B cell (primary cell): ENCODE results near the gene DZANK1.

Experiments used
- EZH2 ChIP-seq: IDR thresholded peaks from 2 replicates; pipeline ENCODE4 v1.6.1; 2012; ENCODE audit warnings: borderline replicate concordance, low read depth, mild to moderate bottlenecking, moderate library complexity, low read length; ENCODE audit not compliant: insufficient read depth, poor library complexity, severe bottlenecking
- TF ChIP-seq, protein P1 (sequence below): fragments of 200-600 bp; IDR thresholded peaks from one replicate; pipeline ENCODE4 v1.8.0; 2022; ENCODE audit warnings: antibody characterized with exemption, mild to moderate bottlenecking

DNA sequence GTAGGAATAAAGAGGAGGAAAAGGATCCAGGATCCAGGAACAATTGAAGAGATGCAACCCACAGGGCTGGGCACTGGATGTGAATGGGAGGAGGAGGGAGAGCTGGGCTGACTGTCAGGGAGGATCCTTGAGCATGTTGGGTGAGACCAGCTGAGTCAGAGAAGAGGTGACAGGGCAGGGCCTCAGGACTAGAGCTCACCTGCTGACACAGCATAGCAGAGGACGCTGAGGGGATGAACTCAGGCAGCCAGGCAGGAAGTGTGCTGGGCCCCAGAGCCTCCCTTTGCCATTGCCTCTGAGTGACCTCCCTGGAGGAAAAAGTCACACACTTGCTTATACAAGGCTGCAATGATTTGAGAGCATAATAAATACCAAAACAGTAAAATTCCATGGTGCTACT, 106.2 kb downstream of the DZANK1 start:
- no peak for TF ChIP-seq EZH2
- TF ChIP-seq, protein P1, sequence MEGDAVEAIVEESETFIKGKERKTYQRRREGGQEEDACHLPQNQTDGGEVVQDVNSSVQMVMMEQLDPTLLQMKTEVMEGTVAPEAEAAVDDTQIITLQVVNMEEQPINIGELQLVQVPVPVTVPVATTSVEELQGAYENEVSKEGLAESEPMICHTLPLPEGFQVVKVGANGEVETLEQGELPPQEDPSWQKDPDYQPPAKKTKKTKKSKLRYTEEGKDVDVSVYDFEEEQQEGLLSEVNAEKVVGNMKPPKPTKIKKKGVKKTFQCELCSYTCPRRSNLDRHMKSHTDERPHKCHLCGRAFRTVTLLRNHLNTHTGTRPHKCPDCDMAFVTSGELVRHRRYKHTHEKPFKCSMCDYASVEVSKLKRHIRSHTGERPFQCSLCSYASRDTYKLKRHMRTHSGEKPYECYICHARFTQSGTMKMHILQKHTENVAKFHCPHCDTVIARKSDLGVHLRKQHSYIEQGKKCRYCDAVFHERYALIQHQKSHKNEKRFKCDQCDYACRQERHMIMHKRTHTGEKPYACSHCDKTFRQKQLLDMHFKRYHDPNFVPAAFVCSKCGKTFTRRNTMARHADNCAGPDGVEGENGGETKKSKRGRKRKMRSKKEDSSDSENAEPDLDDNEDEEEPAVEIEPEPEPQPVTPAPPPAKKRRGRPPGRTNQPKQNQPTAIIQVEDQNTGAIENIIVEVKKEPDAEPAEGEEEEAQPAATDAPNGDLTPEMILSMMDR: no peak
